Neutrophil (primary cell): ENCODE data around the gene SERPINA7.
"Not testable (repeated sequence)": the region's sequence is repeated elsewhere in the genome, so short reads cannot be mapped to it uniquely, and the experiment has no call there.

Experiments used
- H3K27ac ChIP-seq: fragments of 200-600 bp; sonication (generic); 2 replicates; pipeline ENCODE4 v1.5.1; 2016; ENCODE audit warnings: mild to moderate bottlenecking, moderate library complexity
- H3K27me3 ChIP-seq: fragments of 200-600 bp; sonication (generic); 2 replicates; pipeline ENCODE4 v1.6.0; 2016; ENCODE audit warnings: mild to moderate bottlenecking
- H3K36me3 ChIP-seq: fragments of 200-600 bp; sonication (generic); 2 replicates; pipeline ENCODE4 v1.5.1; 2017
- H3K4me1 ChIP-seq, 2 experiments: fragments of 200-600 bp in 1 of 2; sonication (generic) in 1 of 2; 1 replicate in 1 of 2; 2 replicates in 1 of 2; pipeline versions ENCODE4 v1.5.1 to v1.6.1; 2013 to 2016; ENCODE audit warnings: low read depth in 1 of 2, low read length in 1 of 2, mild to moderate bottlenecking in 1 of 2, moderate library complexity in 1 of 2; ENCODE audit not compliant: control insufficient read depth in 1 of 2, insufficient read depth in 1 of 2
- H3K4me3 ChIP-seq, 2 experiments: fragments of 200-600 bp in 1 of 2; sonication (generic) in 1 of 2; 1 replicate in 1 of 2; 2 replicates in 1 of 2; pipeline ENCODE4 v1.5.1; 2013 to 2016; ENCODE audit warnings: low read depth in 1 of 2, low read length in 1 of 2, mild to moderate bottlenecking in 1 of 2, moderate library complexity in 1 of 2
- H3K9me3 ChIP-seq: fragments of 200-600 bp; sonication (generic); 2 replicates; pipeline ENCODE4 v1.5.1; 2016
- TF ChIP-seq, protein P1 (sequence below): fragments of 200-600 bp; sonication (generic); IDR thresholded peaks from 2 replicates; pipeline ENCODE4 v1.5.1; 2016; ENCODE audit warnings: antibody characterized with exemption

SERPINA7 gene

DNA sequence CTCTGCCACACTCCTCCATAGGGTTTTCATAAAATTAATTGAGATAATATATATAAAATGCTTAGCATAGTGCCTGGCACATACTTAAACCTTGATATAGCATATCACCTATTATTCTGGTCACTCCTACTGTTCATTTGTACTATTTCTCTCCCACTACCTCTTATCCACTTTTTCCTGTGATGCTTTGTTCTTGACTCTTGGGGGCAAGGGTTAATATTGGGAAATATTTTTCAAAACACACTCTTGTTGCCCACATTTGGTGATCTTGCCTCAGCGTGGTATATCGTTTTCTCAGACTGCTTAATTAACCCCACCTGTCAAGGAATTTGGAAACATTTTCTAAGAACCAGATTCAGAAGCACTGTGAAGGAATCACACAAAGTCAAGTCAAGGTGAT is 16.3 kb downstream of the SERPINA7 start:
- Histone ChIP-seq H3K27ac (no peak overlapping the region), H3K9me3 (no peaks in the 10 kb centered on the region), H3K36me3 (no peaks in the 10 kb centered on the region), H3K4me3 (no peak overlapping the region), H3K27me3 (no peaks in the 10 kb centered on the region), H3K4me1 (no peaks in the 10 kb centered on the region)
- TF ChIP-seq, protein P1, sequence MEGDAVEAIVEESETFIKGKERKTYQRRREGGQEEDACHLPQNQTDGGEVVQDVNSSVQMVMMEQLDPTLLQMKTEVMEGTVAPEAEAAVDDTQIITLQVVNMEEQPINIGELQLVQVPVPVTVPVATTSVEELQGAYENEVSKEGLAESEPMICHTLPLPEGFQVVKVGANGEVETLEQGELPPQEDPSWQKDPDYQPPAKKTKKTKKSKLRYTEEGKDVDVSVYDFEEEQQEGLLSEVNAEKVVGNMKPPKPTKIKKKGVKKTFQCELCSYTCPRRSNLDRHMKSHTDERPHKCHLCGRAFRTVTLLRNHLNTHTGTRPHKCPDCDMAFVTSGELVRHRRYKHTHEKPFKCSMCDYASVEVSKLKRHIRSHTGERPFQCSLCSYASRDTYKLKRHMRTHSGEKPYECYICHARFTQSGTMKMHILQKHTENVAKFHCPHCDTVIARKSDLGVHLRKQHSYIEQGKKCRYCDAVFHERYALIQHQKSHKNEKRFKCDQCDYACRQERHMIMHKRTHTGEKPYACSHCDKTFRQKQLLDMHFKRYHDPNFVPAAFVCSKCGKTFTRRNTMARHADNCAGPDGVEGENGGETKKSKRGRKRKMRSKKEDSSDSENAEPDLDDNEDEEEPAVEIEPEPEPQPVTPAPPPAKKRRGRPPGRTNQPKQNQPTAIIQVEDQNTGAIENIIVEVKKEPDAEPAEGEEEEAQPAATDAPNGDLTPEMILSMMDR, result no peak

DNA sequence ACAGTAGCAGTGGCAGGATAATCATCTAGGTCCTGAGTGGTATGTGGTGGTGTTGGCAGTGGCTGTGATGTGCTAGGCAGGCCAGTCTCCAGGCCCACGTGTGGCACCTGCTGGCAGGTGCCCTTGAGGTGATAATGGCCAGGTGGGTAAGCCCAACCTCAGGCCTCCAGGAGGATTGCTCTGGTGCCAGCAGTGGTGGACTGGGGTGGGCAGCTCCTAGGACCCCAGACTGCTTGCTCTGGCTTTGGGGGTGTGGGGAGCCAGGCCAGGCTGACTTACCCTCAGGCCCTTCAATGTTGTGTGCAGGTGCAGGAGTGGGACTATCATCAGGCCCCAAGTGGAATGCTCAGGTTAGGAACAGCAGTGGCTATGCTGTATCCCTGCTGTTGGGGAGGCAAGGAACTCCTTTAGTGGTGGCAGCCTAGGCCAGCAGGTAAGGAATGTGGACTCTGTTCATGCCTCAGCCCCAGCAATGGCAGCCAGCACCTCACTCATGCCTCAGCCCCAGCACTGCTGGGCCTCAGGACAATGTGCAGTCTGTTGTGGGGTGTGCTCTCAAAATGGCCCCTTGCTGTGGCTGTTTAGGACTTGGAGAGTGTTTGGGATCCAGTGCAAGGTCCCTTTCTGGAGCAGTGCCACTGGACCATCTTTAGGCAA is 24.3 kb downstream of the SERPINA7 start:
- H3K27me3 ChIP-seq, result no peaks in the 10 kb centered on the region
- no peaks in the 10 kb centered on the region for H3K9me3 ChIP-seq

DNA sequence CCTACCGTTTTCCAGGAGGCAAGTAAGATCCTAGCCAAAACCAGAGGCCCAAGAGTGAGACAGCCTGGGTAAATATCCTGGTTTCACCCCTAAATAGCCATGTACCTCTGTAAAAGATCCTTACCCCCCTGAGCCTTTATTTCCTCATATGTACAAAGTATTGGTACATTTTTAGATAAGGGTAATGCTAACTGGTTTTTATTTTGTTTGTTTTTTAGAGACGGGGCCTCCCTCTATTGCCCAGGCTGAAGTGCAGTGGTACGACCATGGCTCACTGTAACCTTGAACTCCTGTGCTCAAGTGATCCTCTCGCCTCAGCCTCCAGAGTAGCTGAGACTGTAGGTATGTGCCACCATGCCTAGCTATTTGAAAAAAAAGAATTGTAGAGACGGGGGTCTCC is 29.4 kb downstream of the SERPINA7 start:
- no peaks in the 10 kb centered on the region for H3K4me1 ChIP-seq
- TF ChIP-seq, protein P1, result no peak
- H3K27me3 ChIP-seq, result no peaks in the 10 kb centered on the region
- no peaks in the 10 kb centered on the region for H3K9me3 ChIP-seq
- no peak overlapping the region for H3K27ac ChIP-seq
- H3K36me3 ChIP-seq, result no peaks in the 10 kb centered on the region
- no peak overlapping the region for H3K4me3 ChIP-seq

More for the DNA sequence above, 24.3 kb downstream of the SERPINA7 start:
- Histone ChIP-seq H3K27ac (no peak overlapping the region), H3K4me1 (no peaks in the 10 kb centered on the region), H3K36me3 (no peaks in the 10 kb centered on the region), H3K4me3 (no peak overlapping the region)
- TF ChIP-seq, protein P1, result no peak

- Histone ChIP-seq H3K9me3 (no peaks in the 10 kb centered on the region), H3K4me1 (no peaks in the 10 kb centered on the region), H3K36me3 (no peaks in the 10 kb centered on the region), H3K27ac (no peak overlapping the region), H3K4me3 (no peak overlapping the region), H3K27me3 (no peaks in the 10 kb centered on the region)
- TF ChIP-seq, protein P1, result no peak
These were observed 30.7 kb downstream of the SERPINA7 start for GRCh38 chrX:106007815-106008214.

GRCh38 chrX:106005684-106006083 is 32.8 kb downstream of the SERPINA7 start:
- Histone ChIP-seq H3K4me1 (no peaks in the 10 kb centered on the region), H3K4me3 (no peak overlapping the region), H3K9me3 (no peaks in the 10 kb centered on the region), H3K36me3 (no peaks in the 10 kb centered on the region), H3K27ac (no peak overlapping the region), H3K27me3 (no peaks in the 10 kb centered on the region)
- TF ChIP-seq, protein P1, result no peak

GRCh38 chrX:106000609-106001008 is 37.9 kb downstream of the SERPINA7 start:
- H3K9me3 ChIP-seq, H3K4me1 ChIP-seq, H3K4me3 ChIP-seq, H3K36me3 ChIP-seq, H3K27ac ChIP-seq, H3K27me3 ChIP-seq: not testable (repeated sequence)
